ENCODE results near the gene TNXB.
"Not testable (repeated sequence)": the region's sequence is repeated elsewhere in the genome, so short reads cannot be mapped to it uniquely, and the experiment has no call there.

Gene TNXB

GRCh38 chr6:32003301-32003700 lies 105.8 kb downstream of the TNXB start:
- DNase-seq; H3K36me3 ChIP-seq (ENCODE audit: control insufficient read depth in 4 of 4, insufficient read depth in 4 of 4, low read length in 3 of 4); CTCF ChIA-PET; H3K4me1 ChIP-seq (ENCODE audit: control extremely low read depth in 1 of 4, control insufficient read depth in 4 of 4, insufficient read depth in 4 of 4, low read length in 3 of 4); H3K4me3 ChIP-seq (ENCODE audit: control insufficient read depth in 1 of 7, extremely low read depth in 1 of 7, insufficient read depth in 4 of 7, low read depth in 2 of 7, low read length in 6 of 7); H3K9me3 ChIP-seq (ENCODE audit: control extremely low read depth in 1 of 5, control insufficient read depth in 4 of 5, insufficient read depth in 2 of 5, low read depth in 1 of 5, low read length in 4 of 5); H3K27me3 ChIP-seq (replicated peaks in 2 of 5; ENCODE audit: control insufficient read depth in 4 of 5, insufficient read depth in 5 of 5, low read length in 4 of 5); POLR2A ChIA-PET; H3K27ac ChIP-seq (ENCODE audit: insufficient read depth in 1 of 2, low read depth in 1 of 2, low read length in 2 of 2, poor library complexity in 1 of 2, severe bottlenecking in 2 of 2): not testable (repeated sequence)
- WGBS (ENCODE audit: insufficient coverage) = no CpG with 5 or more reads among the region's 7 CpGs

- CTCF ChIA-PET; H3K4me3 ChIP-seq (ENCODE audit: control insufficient read depth in 1 of 7, extremely low read depth in 1 of 7, insufficient read depth in 4 of 7, low read depth in 2 of 7, low read length in 6 of 7); H3K27ac ChIP-seq (ENCODE audit: insufficient read depth in 1 of 2, low read depth in 1 of 2, low read length in 2 of 2, poor library complexity in 1 of 2, severe bottlenecking in 2 of 2); POLR2A ChIA-PET; H3K27me3 ChIP-seq (replicated peaks in 2 of 5; ENCODE audit: control insufficient read depth in 4 of 5, insufficient read depth in 5 of 5, low read length in 4 of 5); DNase-seq; H3K9me3 ChIP-seq (ENCODE audit: control extremely low read depth in 1 of 5, control insufficient read depth in 4 of 5, insufficient read depth in 2 of 5, low read depth in 1 of 5, low read length in 4 of 5); H3K4me1 ChIP-seq (ENCODE audit: control extremely low read depth in 1 of 4, control insufficient read depth in 4 of 4, insufficient read depth in 4 of 4, low read length in 3 of 4); H3K36me3 ChIP-seq (ENCODE audit: control insufficient read depth in 4 of 4, insufficient read depth in 4 of 4, low read length in 3 of 4): not testable (repeated sequence)
- no CpG with 5 or more reads among the region's 15 CpGs for WGBS (ENCODE audit: insufficient coverage)
Measured at GRCh38 chr6:32002546-32003268, 106.4 kb downstream of the TNXB start.

- H3K9me3 ChIP-seq (ENCODE audit: control extremely low read depth in 1 of 5, control insufficient read depth in 4 of 5, insufficient read depth in 2 of 5, low read depth in 1 of 5, low read length in 4 of 5); H3K4me1 ChIP-seq (ENCODE audit: control extremely low read depth in 1 of 4, control insufficient read depth in 4 of 4, insufficient read depth in 4 of 4, low read length in 3 of 4); H3K27ac ChIP-seq (ENCODE audit: insufficient read depth in 1 of 2, low read depth in 1 of 2, low read length in 2 of 2, poor library complexity in 1 of 2, severe bottlenecking in 2 of 2); H3K4me3 ChIP-seq (ENCODE audit: control insufficient read depth in 1 of 7, extremely low read depth in 1 of 7, insufficient read depth in 4 of 7, low read depth in 2 of 7, low read length in 6 of 7); POLR2A ChIA-PET; H3K36me3 ChIP-seq (ENCODE audit: control insufficient read depth in 4 of 4, insufficient read depth in 4 of 4, low read length in 3 of 4); DNase-seq; CTCF ChIA-PET; H3K27me3 ChIP-seq (replicated peaks in 2 of 5; ENCODE audit: control insufficient read depth in 4 of 5, insufficient read depth in 5 of 5, low read length in 4 of 5): not testable (repeated sequence)
- 97% methylated on average over 4 of the region's 6 CpGs for WGBS (ENCODE audit: insufficient coverage)
Measured at GRCh38 chr6:31996385-31996784, 112.8 kb downstream of the TNXB start.

- DNase-seq; H3K36me3 ChIP-seq (ENCODE audit: control insufficient read depth in 4 of 4, insufficient read depth in 4 of 4, low read length in 3 of 4); H3K27me3 ChIP-seq (replicated peaks in 2 of 5; ENCODE audit: control insufficient read depth in 4 of 5, insufficient read depth in 5 of 5, low read length in 4 of 5); CTCF ChIA-PET; POLR2A ChIA-PET; H3K4me1 ChIP-seq (ENCODE audit: control extremely low read depth in 1 of 4, control insufficient read depth in 4 of 4, insufficient read depth in 4 of 4, low read length in 3 of 4); H3K4me3 ChIP-seq (ENCODE audit: control insufficient read depth in 1 of 7, extremely low read depth in 1 of 7, insufficient read depth in 4 of 7, low read depth in 2 of 7, low read length in 6 of 7); H3K27ac ChIP-seq (ENCODE audit: insufficient read depth in 1 of 2, low read depth in 1 of 2, low read length in 2 of 2, poor library complexity in 1 of 2, severe bottlenecking in 2 of 2); H3K9me3 ChIP-seq (ENCODE audit: control extremely low read depth in 1 of 5, control insufficient read depth in 4 of 5, insufficient read depth in 2 of 5, low read depth in 1 of 5, low read length in 4 of 5): not testable (repeated sequence)
- no CpG with 5 or more reads among the region's 14 CpGs for WGBS (ENCODE audit: insufficient coverage)
Measured at GRCh38 chr6:31994421-31994820, 114.7 kb downstream of the TNXB start.

Data from common myeloid progenitor, CD34-positive (primary cell).